ENCODE data around the gene MBD3L1.

Gene MBD3L1

DNA sequence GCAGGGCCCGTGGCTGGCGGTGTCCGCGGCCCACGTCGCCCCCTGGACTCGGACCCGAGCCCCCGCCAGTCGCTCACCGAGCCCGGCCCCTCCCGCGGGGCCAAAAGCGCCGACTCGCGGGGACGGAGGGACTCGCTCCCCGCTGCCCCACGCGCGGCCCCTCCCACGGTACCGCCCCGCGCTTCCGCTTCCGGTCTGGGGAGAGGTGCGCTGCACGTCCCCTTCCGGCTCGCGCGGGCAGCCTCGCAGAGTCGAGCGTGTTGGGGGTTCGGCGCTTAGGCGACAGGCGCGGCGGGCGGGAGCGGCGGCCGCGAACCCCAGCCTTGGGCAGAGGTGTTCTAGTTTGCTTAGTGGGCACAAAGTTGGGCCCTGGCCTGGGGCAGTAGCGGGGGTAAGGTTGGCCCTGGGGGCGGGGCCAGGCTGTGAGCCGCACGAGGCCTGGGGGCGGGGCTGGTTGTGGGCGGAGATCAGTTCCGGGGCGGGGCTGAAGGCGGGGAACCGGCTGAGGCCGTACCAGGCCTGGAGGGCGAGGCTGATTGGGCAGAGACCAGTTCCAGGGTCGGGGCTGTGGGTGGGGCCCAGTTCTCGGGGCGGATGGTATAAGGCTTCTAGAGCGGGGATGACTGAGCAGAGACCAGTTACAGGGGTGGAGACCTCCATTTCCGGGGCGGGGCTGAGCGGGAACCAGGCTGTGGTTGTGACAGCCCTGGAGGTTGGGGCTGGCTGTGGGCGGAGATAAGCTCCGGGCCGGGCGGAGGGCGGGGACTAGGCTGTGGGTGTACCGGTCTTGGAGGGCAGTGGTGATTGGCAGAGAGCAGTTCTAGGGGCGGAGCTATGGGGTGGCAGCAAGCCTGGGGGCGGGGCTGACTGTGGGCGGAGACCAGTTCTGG lies at the start of gene MBD3L1, which contains the start of gene ZNF558:
Gene MBD3L1, plus strand, starts transcription at position 246 of the 890 bp plus-strand sequence. CDS start 10,302 bp downstream, outside the sequence.
Gene ZNF558, minus strand, starts transcription at position 173 of the 890 bp plus-strand sequence. CDS start 9,645 bp downstream, outside the sequence.
- DNase-seq (ENCODE audit: low read depth in 2 of 2): peak; percentile 97 to 98

DNA sequence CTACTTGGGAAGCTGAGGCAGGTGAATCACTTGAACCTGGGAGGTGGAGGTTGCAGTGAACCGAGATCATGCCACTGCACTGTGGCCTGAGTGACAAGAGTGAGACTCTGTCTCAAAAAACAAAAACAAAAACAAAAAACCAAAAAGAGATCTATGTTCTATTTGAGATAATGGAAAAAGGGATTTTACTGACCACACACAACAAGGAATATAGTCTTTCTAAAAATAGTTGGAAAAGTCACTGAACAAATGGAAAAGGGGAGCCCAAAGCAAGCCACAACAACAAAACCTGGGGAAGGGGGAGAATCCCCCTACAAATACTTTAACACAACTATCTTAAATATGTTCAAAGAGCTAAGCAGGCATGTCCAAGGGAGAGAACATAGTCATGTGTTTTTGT lies 37.4 kb upstream of the MBD3L1 start:
- no peak for DNase-seq (ENCODE audit: low read depth in 2 of 2)

DNA sequence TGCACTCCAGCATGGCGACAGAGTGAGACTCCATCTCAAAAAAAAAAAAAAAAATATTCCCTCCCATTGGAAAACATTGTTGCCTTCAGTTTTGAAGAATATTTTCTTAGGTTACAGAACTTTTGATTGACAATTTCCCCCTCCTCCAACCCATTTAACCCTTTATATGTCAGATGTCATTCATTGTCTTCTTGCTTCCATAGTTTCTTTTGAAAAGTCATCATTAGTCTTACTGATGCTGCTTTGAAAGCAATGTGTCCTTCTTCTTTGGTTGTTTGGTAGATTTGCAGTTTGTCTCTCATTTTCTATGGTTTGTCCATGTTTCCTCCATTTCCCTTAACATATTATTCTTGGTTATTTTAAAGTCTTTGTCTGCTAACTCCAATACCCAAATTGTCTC lies 25.5 kb upstream of the MBD3L1 start:
- DNase-seq (ENCODE audit: low read depth in 2 of 2): no peak

DNA sequence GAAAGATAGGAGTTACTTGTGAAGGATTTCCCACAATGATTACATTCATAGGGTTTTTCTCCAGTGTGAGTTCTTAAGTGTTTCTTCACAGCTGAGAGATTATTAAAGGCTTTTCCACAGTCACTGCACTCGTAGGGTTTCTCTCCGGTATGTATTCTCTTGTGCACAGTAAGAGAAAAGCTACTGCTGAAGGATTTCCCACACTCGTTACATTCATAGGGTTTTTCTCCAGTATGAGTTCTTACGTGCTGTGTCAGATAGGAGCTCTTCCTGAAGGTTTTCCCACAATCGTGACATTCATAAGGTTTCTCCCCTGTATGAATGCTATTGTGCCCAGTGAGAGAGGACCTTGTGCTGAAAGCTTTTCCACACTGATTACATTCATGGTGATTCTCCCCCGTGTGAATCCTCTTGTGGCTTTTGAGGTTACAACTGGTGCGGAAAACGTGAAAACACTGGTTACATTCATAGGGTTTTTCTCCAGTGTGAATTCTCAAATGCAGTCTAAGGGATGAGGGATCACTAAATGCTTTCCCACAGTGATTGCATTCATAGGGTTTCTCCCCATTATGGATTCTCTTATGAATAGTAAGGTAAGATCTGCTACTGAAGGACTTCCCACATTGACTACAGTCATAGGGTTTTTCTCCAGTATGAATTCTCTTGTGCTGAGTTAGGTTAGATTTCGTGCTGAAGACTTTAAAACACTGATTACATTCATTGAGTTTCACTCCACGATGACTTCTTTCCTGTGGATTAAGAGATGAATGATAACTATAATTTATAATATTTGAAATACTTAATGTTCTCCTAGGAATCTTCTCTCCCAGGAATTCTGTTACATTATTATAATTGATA lies 20.6 kb upstream of the MBD3L1 start:
- no peak for DNase-seq (ENCODE audit: low read depth in 2 of 2)

DNA sequence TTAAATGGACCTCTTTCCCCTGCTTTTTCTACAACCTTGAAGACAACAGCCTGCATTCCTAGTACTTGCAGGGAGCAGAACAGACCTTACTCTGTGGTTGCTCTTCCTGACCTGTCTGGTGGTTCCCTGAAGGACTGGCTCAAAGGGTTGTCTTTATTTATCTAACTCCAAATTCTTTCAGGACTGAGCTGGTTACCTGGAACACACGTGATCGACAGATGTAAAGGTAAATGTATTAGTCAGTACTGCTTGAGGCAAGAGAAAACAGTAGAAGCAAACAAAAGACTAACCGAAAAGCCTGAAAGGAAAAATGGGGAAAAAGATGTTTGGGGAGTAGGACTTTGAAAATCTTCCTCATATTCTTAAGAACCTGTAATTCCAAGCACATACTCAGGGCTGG lies 18.0 kb upstream of the MBD3L1 start:
- DNase-seq (ENCODE audit: low read depth in 2 of 2): no peak

DNA sequence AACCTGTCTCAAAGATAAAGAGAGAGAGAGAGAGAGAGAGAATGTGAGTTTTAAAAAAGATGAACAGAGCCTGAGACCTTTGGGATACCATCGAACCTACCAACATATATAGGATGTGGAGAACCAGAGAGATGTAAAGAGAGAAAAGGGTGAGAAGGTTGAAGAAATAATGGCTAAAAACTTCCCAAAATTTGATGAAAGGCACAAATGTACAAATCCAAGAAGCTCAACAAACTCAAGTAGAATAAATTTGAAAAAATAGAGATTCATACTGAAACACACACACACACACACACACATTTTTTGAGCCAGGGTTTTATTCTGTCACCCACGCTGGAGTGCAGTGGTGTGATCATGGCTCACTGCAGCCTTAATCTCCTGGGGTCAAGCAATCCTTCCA lies 16.4 kb upstream of the MBD3L1 start:
- no peak for DNase-seq (ENCODE audit: low read depth in 2 of 2)

DNA sequence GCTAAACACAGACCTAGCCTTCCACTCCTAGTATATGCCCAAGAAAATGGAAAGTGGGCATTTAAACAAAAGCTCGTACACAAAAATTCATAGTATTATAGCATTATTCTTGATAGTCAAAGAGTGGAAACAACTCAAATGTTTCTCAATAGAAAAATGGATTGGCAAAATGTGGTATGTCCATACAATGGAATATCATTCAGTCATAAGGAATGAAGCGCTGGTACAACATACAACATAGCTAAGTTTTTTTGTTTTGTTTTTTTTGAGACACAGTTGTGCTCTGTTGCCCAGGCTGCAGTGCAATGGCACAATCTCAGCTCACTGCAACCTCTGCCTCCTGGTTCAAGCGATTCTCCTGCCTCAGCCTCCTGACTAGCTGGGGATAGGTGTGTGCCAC lies 11.9 kb upstream of the MBD3L1 start:
- no peak for DNase-seq (ENCODE audit: low read depth in 2 of 2)

DNA sequence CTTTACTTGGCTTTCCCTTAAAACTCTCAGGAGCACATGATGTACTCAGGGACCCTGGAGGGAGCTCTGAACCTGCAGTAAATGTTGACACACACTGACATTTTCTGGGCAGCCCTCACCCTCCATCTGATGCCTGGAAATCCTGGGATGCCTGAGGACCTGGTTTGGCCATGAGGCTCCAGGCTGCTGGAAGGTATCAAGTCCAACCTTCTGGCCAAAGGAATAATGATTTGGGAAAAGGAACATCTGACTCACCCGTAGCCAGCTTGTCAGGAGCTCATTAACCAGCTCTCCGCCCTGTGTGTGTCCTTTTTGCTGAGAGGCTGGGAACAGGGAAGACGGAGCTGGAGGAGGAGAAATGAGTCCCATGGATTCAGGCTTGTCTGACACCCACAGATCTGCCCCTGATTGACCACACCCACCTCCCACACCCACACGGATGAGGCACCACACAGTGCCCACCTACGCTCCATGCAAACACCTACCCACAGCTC lies 10.4 kb upstream of the MBD3L1 start:
- DNase-seq (ENCODE audit: low read depth in 2 of 2): no peak

DNA sequence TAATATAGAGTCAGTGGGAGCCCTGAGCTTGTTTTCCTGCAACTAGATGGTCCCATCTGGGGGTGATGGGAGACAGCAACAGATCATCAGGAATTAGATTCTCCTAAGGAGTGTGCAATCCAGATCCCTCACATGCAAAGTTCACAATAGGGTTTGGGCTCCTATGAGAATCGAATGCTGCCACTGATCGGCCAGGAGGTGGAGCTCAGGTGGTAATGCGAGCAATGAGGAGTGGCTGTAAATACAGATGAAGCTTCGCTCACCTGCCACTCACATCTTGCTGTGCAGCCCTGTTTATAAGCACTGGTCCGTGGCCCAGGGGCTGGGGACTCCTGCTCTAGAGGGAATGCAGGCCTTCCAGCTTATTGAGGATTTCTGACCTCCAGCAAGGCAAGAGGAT lies 5.8 kb upstream of the MBD3L1 start:
- no peak for DNase-seq (ENCODE audit: low read depth in 2 of 2)

DNA sequence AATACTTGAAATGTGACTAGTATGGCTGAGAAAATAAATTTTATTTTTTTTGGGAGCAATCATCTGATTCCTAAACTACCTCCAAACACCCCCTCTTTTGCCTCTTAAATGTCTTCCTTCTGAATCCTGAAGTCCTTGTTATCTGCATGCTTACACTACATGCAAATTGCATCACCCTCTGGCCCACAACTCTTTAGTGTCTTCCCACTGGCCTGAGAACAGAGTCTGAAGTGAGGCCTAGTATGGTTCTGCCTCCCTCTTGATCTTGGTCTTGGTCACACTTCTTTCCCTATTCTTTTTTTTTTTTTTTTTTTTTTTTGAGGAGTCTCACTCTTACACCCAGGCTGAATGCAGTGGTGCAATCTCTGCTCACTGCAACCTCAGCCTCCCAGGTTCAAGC lies 4.9 kb upstream of the MBD3L1 start:
- DNase-seq (ENCODE audit: low read depth in 2 of 2): no peak

DNA sequence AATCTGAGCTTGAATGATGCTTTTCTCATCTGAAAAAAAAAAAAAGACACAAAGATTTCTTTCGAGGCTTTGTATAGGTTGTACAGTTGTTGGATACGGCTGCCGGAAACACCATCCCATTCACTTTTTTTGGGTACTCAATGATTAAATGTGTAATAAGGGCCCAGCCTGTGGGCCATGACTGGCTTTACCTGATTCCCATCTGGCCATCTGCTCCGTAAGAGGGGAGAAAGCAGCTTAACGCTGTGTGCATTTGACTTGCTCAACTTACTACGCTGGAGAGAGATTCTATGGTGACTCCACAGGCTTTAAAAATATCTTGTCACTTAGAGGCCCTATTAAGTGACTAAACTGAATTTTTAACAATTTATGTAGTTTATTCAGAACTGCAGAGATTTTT lies 804 bp upstream of the MBD3L1 start:
- DNase-seq (ENCODE audit: low read depth in 2 of 2): no peak

DNA sequence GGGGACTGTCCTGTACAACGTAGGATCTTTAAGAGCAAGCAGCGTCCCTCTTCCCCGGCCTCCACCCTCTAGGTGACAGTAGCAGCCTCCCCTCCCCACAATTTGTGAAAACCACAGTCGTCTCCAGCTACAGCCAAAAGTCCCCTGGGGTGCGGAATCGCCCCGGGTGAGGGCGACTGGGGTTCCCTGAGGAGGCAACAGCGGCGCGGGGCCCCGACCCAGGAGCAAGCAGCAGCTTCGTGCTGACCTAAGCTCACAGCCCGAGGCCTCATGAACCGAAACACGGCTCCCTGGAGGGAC lies 395 bp upstream of the MBD3L1 start:
- DNase-seq (ENCODE audit: low read depth in 2 of 2): no peak

DNA sequence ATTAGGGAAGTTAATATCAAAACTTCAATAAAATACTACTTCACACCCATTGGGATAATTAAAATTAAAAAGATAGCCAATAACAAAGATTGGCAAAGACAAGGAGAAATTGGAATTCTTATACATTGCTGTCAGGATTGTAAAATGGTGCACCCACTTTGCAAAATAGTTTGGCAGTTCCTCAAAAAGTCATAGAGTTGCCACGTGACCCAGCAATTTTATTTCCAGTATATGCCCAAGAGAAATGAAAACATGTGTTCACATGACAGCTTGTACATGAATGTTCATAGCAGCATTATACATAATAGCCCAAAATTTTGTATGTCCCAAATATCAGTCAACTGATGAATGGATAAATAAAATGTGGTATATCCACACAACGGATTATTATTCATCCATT lies 3.3 kb downstream of the MBD3L1 start:
- no peak for DNase-seq (ENCODE audit: low read depth in 2 of 2)

DNA sequence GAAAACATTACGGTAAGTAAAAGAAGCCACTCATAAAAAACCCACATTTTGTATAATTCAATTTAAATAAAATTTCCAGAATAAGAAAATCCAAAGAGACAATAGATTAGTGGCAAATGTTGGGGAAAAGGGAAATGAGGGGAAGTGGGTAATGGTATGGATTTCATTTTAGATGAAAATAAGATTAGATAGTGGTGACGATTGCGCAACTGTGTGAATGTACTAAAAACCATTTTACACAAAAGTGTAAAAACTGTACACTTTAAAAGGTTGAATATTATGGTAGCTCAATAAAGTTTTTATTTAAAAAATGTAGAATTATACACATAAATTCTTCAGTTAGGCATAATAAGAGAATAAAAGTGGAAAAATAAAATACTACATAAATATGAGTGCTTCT lies 3.7 kb downstream of the MBD3L1 start:
- no peak for DNase-seq (ENCODE audit: low read depth in 2 of 2)

DNA sequence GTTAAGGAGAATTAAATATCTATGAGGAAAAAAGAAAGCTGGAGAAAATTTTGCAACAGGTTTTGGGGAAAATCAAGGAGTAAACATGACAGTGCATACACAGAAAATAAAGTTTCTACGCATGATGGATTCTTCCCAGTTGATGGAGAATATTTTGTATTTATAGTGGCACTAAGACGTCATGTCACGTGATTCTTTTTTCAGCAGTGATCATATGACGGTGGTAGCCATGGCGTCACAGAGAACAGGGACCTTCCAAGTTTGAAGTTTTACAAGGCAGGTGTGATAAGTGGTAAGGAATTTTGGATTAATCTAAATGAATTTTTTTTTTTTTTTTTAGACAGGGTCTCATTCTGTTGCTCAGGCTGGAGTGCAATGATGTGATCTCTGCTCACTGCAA lies 8.5 kb downstream of the MBD3L1 start:
- DNase-seq (ENCODE audit: low read depth in 2 of 2): no peak

DNA sequence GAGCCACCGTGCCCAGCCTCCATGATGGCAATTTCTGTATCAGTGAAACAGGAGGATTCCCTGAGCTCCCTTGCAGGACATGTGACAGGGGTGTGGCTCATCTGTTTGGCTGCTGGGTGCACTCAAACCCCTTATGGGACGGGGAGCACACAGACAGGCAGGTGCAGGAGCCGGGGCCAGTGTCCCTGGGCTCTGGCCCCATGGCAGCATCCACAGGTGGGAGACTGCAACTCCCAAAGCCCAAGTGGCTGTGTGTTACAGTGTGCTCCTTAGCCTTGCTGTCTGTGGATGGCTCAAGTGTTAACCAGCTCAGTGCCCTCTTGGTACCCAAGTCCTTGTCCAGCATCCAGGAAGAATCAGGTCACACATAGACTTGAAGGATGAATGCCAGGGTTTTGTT lies 14.6 kb downstream of the MBD3L1 start:
- DNase-seq (ENCODE audit: low read depth in 2 of 2): no peak

DNA sequence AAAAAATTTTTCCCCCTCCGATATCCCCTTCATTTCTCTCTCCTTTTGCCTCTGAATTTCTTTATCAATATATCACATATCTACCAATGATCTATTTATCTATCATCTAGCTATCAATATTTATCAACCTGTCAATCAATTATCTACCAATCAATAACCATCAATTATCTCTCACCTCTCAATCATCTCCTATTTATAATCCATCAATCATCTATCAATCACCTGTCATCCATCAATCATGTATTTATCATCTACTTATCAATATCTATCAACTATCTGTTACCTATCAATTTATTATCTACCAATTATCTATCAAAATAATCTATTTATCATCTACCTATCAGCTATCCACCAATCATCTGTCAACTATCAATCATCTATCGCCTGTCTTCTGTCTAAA lies 17.1 kb downstream of the MBD3L1 start:
- no peak for DNase-seq (ENCODE audit: low read depth in 2 of 2)

DNA sequence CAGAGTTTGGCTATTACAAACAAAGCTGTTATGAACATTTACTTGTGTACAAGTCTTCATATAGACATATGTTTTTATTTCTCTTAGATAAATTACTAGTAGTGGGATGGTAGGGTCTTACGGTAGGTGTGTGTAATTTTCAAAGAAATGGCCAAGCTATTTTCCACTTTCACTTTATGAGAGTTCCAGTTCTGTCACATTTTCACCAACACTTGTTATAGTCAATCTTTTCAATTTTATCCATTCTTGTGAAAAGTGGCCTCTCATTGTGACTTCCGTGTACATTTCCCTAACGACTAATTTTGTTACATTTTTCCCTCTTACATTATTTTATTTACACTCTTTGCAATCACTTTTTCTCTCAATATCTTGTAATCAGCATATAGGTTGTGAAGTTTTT lies 18.3 kb downstream of the MBD3L1 start:
- DNase-seq (ENCODE audit: low read depth in 2 of 2): no peak

DNA sequence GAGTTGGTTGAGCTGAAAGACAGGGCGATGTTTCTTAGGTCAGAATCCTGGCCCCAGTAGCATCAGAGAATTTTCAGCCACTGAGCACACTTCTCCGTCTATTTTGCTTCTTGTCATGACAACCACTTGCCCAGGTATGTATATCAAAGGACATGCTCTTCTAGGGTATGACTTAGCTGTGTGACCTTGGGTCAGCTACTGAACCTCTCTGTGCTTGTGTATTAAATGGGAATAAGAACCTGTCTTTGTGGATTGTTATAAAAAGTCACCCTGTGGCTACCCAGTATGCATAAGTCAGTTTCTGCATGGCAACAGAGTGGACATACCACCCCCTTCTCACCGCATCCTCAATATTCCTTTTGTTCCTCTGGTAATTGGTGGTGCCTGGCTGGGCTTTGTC lies 26.1 kb downstream of the MBD3L1 start:
- DNase-seq (ENCODE audit: low read depth in 2 of 2): no peak

DNA sequence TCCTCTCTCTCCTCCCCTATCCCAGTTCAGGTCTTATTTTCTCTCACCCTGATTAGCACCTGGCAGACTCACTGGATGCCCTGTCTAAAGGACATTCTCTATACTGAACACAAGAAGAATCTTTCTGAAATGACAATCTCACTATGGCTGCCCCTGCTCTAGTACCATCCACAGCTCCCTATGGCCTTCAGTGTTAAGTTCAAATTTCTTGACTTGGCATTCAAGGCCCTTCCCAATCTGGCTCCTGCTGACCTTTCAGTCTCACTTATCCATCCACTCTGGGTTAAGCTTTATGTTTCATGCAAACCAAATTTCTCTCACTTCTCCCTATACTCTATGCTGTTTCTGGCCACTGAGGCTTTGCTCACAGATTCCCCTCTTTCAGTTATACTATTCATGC lies 34.2 kb downstream of the MBD3L1 start:
- no peak for DNase-seq (ENCODE audit: low read depth in 2 of 2)

DNA sequence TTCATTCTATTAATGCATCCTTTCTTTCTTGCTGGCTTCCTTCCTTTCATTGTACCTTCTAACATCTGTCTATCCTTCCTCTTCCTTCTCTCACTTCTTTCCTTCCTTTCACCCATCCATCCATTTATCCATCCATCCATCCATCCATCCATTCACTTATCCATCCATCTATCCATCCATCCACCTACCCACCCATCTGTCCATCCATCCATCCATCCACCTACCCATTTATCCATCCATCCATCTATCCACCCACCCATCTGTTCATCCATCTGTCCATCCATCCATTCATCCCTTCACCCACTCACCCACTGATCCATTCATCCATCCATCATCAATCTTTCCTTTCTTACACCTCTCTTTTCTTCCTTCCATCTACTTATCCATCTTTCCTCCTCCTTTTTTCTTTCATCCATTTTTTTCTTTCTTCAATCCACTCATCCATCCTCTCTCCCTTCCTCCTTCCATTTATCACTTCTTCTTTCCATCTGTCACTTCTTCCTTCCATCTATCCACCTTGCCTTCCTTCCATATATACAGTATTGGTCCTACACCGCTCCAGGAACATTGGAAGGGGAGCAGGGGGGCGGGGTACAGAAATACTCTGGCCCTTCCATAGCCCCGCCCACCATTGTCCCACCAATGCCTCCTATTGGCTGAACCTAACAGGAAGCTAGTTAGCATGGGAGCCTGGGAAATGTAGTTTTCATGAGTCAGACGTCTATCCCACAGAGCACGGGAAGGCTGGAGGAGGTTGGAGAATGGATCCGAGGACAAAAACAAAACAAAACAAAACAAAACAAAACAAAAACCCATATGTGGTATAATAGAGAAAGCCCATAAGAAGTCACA lies 45.9 kb downstream of the MBD3L1 start:
- DNase-seq (ENCODE audit: low read depth in 2 of 2): no peak
